Stimulated activated naive CD8-positive, alpha-beta T cell treated with anti-CD3 and anti-CD28 coated beads, Interleukin-15, Interleukin-2, amounts not matched to agents 100 ng/mL and 50 ng/mL, for 24 hours (primary cell): Measurements from ENCODE around the gene OLA1.

ENCODE experiments used
- H3K27ac Mint-ChIP-seq: one replicate; pipeline ENCODE4 v1.8.0; 2021; ENCODE audit warnings: mild to moderate bottlenecking, mixed read lengths
- H3K27me3 Mint-ChIP-seq: one replicate; pipeline ENCODE4 v1.8.0; 2021; ENCODE audit warnings: mixed read lengths
- H3K36me3 Mint-ChIP-seq: one replicate; pipeline ENCODE4 v1.8.0; 2021; ENCODE audit warnings: low read depth, mixed read lengths
- H3K4me1 Mint-ChIP-seq: one replicate; pipeline ENCODE4 v1.8.0; 2021; ENCODE audit warnings: low read depth, mixed read lengths
- H3K4me3 Mint-ChIP-seq: one replicate; pipeline ENCODE4 v1.8.0; 2021; ENCODE audit warnings: mild to moderate bottlenecking, mixed read lengths
- H3K9me3 Mint-ChIP-seq: one replicate; pipeline ENCODE4 v1.8.0; 2021; ENCODE audit warnings: mixed read lengths

The OLA1 gene

GRCh38 chr2:174059884-174060244 lies 188.5 kb downstream of the OLA1 start:
- peaks cover 17% of the 10 kb centered on the region for H3K27me3 Mint-ChIP-seq
- H3K27ac Mint-ChIP-seq, result no peak overlapping the region
- no peak overlapping the region for H3K4me3 Mint-ChIP-seq
- peaks cover 6% of the 10 kb centered on the region for H3K4me1 Mint-ChIP-seq
- peaks cover 12% of the 10 kb centered on the region for H3K9me3 Mint-ChIP-seq
- H3K36me3 Mint-ChIP-seq, result peaks cover 5% of the 10 kb centered on the region

GRCh38 chr2:174059178-174059883 lies 189.0 kb downstream of the OLA1 start:
- Mint-ChIP-seq H3K36me3 (peaks cover 5% of the 10 kb centered on the region), H3K9me3 (peaks cover 12% of the 10 kb centered on the region), H3K27ac (no peak overlapping the region), H3K27me3 (peaks cover 17% of the 10 kb centered on the region), H3K4me3 (no peak overlapping the region), H3K4me1 (peaks cover 6% of the 10 kb centered on the region)

GRCh38 chr2:174058456-174058855 lies 189.9 kb downstream of the OLA1 start:
- Mint-ChIP-seq H3K9me3 (peaks cover 12% of the 10 kb centered on the region), H3K36me3 (peaks cover 5% of the 10 kb centered on the region), H3K4me1 (peaks cover 6% of the 10 kb centered on the region), H3K27me3 (peaks cover 10% of the 10 kb centered on the region), H3K27ac (no peak overlapping the region), H3K4me3 (no peak overlapping the region)

GRCh38 chr2:174058026-174058425 lies 190.3 kb downstream of the OLA1 start:
- Mint-ChIP-seq H3K4me1 (peaks cover 6% of the 10 kb centered on the region), H3K9me3 (peaks cover 12% of the 10 kb centered on the region), H3K27ac (no peak overlapping the region), H3K27me3 (peaks cover 10% of the 10 kb centered on the region), H3K36me3 (peaks cover 5% of the 10 kb centered on the region), H3K4me3 (no peak overlapping the region)

- no peak overlapping the region for H3K27ac Mint-ChIP-seq
- H3K4me1 Mint-ChIP-seq, result peaks cover 6% of the 10 kb centered on the region
- H3K27me3 Mint-ChIP-seq, result peaks cover 10% of the 10 kb centered on the region
- H3K4me3 Mint-ChIP-seq, result no peak overlapping the region
- peaks cover 12% of the 10 kb centered on the region for H3K9me3 Mint-ChIP-seq
- peaks cover 5% of the 10 kb centered on the region for H3K36me3 Mint-ChIP-seq
These were observed 193.4 kb downstream of the OLA1 start for GRCh38 chr2:174054926-174055325.

GRCh38 chr2:174053355-174054151 lies 194.8 kb downstream of the OLA1 start:
- peaks cover 8% of the 10 kb centered on the region for H3K27me3 Mint-ChIP-seq
- no peaks in the 10 kb centered on the region for H3K36me3 Mint-ChIP-seq
- no peaks in the 10 kb centered on the region for H3K9me3 Mint-ChIP-seq
- H3K27ac Mint-ChIP-seq, result no peak overlapping the region
- H3K4me1 Mint-ChIP-seq, result no peaks in the 10 kb centered on the region
- no peak overlapping the region for H3K4me3 Mint-ChIP-seq

GRCh38 chr2:174052584-174052976 lies 195.8 kb downstream of the OLA1 start:
- no peak overlapping the region for H3K4me3 Mint-ChIP-seq
- H3K36me3 Mint-ChIP-seq, result no peaks in the 10 kb centered on the region
- H3K27ac Mint-ChIP-seq, result no peak overlapping the region
- no peaks in the 10 kb centered on the region for H3K4me1 Mint-ChIP-seq
- H3K9me3 Mint-ChIP-seq, result no peaks in the 10 kb centered on the region
- H3K27me3 Mint-ChIP-seq, result peaks cover 4% of the 10 kb centered on the region

GRCh38 chr2:174051741-174052583 lies 196.4 kb downstream of the OLA1 start:
- H3K4me1 Mint-ChIP-seq, result no peaks in the 10 kb centered on the region
- H3K27ac Mint-ChIP-seq, result no peak overlapping the region
- no peak overlapping the region for H3K4me3 Mint-ChIP-seq
- no peaks in the 10 kb centered on the region for H3K36me3 Mint-ChIP-seq
- peaks cover 4% of the 10 kb centered on the region for H3K27me3 Mint-ChIP-seq
- H3K9me3 Mint-ChIP-seq, result no peaks in the 10 kb centered on the region

- Mint-ChIP-seq H3K4me1 (no peaks in the 10 kb centered on the region), H3K36me3 (no peaks in the 10 kb centered on the region), H3K9me3 (no peaks in the 10 kb centered on the region), H3K27me3 (peaks cover 4% of the 10 kb centered on the region), H3K4me3 (no peak overlapping the region), H3K27ac (no peak overlapping the region)
These were observed 197.3 kb downstream of the OLA1 start for GRCh38 chr2:174051068-174051467.

GRCh38 chr2:174049895-174050294 lies 198.4 kb downstream of the OLA1 start:
- Mint-ChIP-seq H3K4me3 (no peak overlapping the region), H3K36me3 (no peaks in the 10 kb centered on the region), H3K27ac (no peak overlapping the region), H3K9me3 (no peaks in the 10 kb centered on the region), H3K27me3 (peaks cover 4% of the 10 kb centered on the region), H3K4me1 (no peaks in the 10 kb centered on the region)

- H3K4me1 Mint-ChIP-seq, result no peaks in the 10 kb centered on the region
- no peak overlapping the region for H3K27ac Mint-ChIP-seq
- no peak overlapping the region for H3K4me3 Mint-ChIP-seq
- H3K36me3 Mint-ChIP-seq, result no peaks in the 10 kb centered on the region
- no peaks in the 10 kb centered on the region for H3K9me3 Mint-ChIP-seq
- peaks cover 4% of the 10 kb centered on the region for H3K27me3 Mint-ChIP-seq
These were observed 200.1 kb downstream of the OLA1 start for GRCh38 chr2:174048243-174048642.

- H3K4me1 Mint-ChIP-seq, result no peaks in the 10 kb centered on the region
- H3K4me3 Mint-ChIP-seq, result no peak overlapping the region
- H3K27me3 Mint-ChIP-seq, result peaks cover 4% of the 10 kb centered on the region
- no peak overlapping the region for H3K27ac Mint-ChIP-seq
- no peaks in the 10 kb centered on the region for H3K36me3 Mint-ChIP-seq
- no peaks in the 10 kb centered on the region for H3K9me3 Mint-ChIP-seq
These were observed 200.6 kb downstream of the OLA1 start for GRCh38 chr2:174047746-174048145.

- Mint-ChIP-seq H3K27me3 (peaks cover 4% of the 10 kb centered on the region), H3K9me3 (no peaks in the 10 kb centered on the region), H3K27ac (no peak overlapping the region), H3K36me3 (no peaks in the 10 kb centered on the region), H3K4me1 (no peaks in the 10 kb centered on the region), H3K4me3 (no peak overlapping the region)
These were observed 202.2 kb downstream of the OLA1 start for GRCh38 chr2:174046172-174046571.

- H3K27ac Mint-ChIP-seq, result no peak overlapping the region
- no peak overlapping the region for H3K4me3 Mint-ChIP-seq
- H3K27me3 Mint-ChIP-seq, result peaks cover 4% of the 10 kb centered on the region
- peaks cover 6% of the 10 kb centered on the region for H3K4me1 Mint-ChIP-seq
- no peaks in the 10 kb centered on the region for H3K36me3 Mint-ChIP-seq
- H3K9me3 Mint-ChIP-seq, result no peaks in the 10 kb centered on the region
These were observed 203.8 kb downstream of the OLA1 start for GRCh38 chr2:174044556-174044955.

- H3K27me3 Mint-ChIP-seq, result no peaks in the 10 kb centered on the region
- H3K4me3 Mint-ChIP-seq, result no peak overlapping the region
- H3K27ac Mint-ChIP-seq, result no peak overlapping the region
- peaks cover 25% of the 10 kb centered on the region for H3K4me1 Mint-ChIP-seq
- H3K36me3 Mint-ChIP-seq, result no peaks in the 10 kb centered on the region
- no peaks in the 10 kb centered on the region for H3K9me3 Mint-ChIP-seq
These were observed 208.0 kb downstream of the OLA1 start for GRCh38 chr2:174040417-174040701.
